DOHH2 (cell line): Measurements from ENCODE around the gene COL13A1.

Experiments used
- H3F3A ChIP-seq: fragments of 200-600 bp; sonication (generic), shearing (Covaris generic); 2 replicates; pipeline ENCODE4 v1.6.0; 2016; ENCODE audit warnings: antibody characterized with exemption, mild to moderate bottlenecking; ENCODE audit not compliant: control insufficient read depth, insufficient read depth
- H3K27ac ChIP-seq: fragments of 200-600 bp; sonication (generic); 2 replicates; pipeline ENCODE4 v1.5.1; 2014; ENCODE audit warnings: low read depth, mild to moderate bottlenecking, low read length, moderate library complexity
- H3K27me3 ChIP-seq: fragments of 200-600 bp; sonication (generic); 2 replicates; pipeline ENCODE4 v1.6.1; 2014; ENCODE audit warnings: mild to moderate bottlenecking, low read length, mixed read lengths; ENCODE audit not compliant: control insufficient read depth
- H3K36me3 ChIP-seq: fragments of 200-600 bp; sonication (generic); 2 replicates; pipeline ENCODE4 v1.6.1; 2014; ENCODE audit warnings: mild to moderate bottlenecking, low read length, moderate library complexity, mixed read lengths; ENCODE audit not compliant: control insufficient read depth
- H3K4me1 ChIP-seq: fragments of 200-600 bp; sonication (generic); 2 replicates; pipeline ENCODE4 v1.6.1; 2014; ENCODE audit warnings: mild to moderate bottlenecking, low read length, mixed read lengths; ENCODE audit not compliant: control insufficient read depth
- H3K4me2 ChIP-seq: fragments of 200-600 bp; sonication (generic); 2 replicates; pipeline ENCODE4 v1.6.0; 2014; ENCODE audit warnings: mild to moderate bottlenecking, low read length, moderate library complexity
- H3K4me3 ChIP-seq: fragments of 200-600 bp; sonication (generic); 2 replicates; pipeline ENCODE4 v1.5.1; 2014; ENCODE audit warnings: mild to moderate bottlenecking, low read length, mixed read lengths
- H3K79me2 ChIP-seq: fragments of 200-600 bp; sonication (generic); 2 replicates; pipeline ENCODE4 v1.6.1; 2014; ENCODE audit warnings: mild to moderate bottlenecking, low read length, mixed read lengths; ENCODE audit not compliant: control insufficient read depth
- H3K9me2 ChIP-seq: fragments of 200-600 bp; sonication (generic); replicated peaks from 2 replicates; pipeline ENCODE4 v1.6.1; 2014; ENCODE audit warnings: mild to moderate bottlenecking, low read length, mixed read lengths; ENCODE audit not compliant: control insufficient read depth
- H3K9me3 ChIP-seq: fragments of 200-600 bp; sonication (generic); 2 replicates; pipeline ENCODE4 v1.6.1; 2014; ENCODE audit warnings: antibody characterized with exemption, low read length, mixed read lengths; ENCODE audit not compliant: control insufficient read depth, insufficient read depth
- H4K20me1 ChIP-seq: fragments of 200-600 bp; sonication (generic); 2 replicates; pipeline ENCODE4 v1.6.0; 2014; ENCODE audit warnings: low read depth, mild to moderate bottlenecking, antibody characterized with exemption, low read length, moderate library complexity; ENCODE audit not compliant: control insufficient read depth, insufficient read depth
- CTCF ChIP-seq: fragments of 200-600 bp; sonication (generic); IDR thresholded peaks from one replicate; pipeline ENCODE4 v1.5.1; 2014; ENCODE audit warnings: antibody characterized with exemption, mild to moderate bottlenecking, low read depth, low read length; ENCODE audit not compliant: poor library complexity, severe bottlenecking
- EZH2phosphoT487 ChIP-seq: fragments of 200-600 bp; sonication (generic); IDR thresholded peaks from 2 replicates; pipeline ENCODE4 v1.6.1; 2017; ENCODE audit warnings: borderline replicate concordance, mild to moderate bottlenecking, antibody characterized with exemption, low read length, moderate library complexity, mixed read lengths

COL13A1 gene

GRCh38 chr10:69901022-69901421 is 99.3 kb downstream of the COL13A1 start:
- TF ChIP-seq CTCF: no peak
- TF ChIP-seq EZH2phosphoT487: no peak
- Histone ChIP-seq H3F3A (no peaks in the 10 kb centered on the region), H3K4me2 (no peak overlapping the region), H3K4me1 (no peaks in the 10 kb centered on the region), H3K9me3 (no peaks in the 10 kb centered on the region), H3K4me3 (no peak overlapping the region), H4K20me1 (no peaks in the 10 kb centered on the region), H3K27me3 (peaks cover 3% of the 10 kb centered on the region; the same call in 1 of the 2 replicates), H3K79me2 (no peaks in the 10 kb centered on the region), H3K9me2 (no peaks in the 10 kb centered on the region), H3K36me3 (no peaks in the 10 kb centered on the region), H3K27ac (no peak overlapping the region)

GRCh38 chr10:69901628-69902505 is 100.2 kb downstream of the COL13A1 start:
- H3K9me3 ChIP-seq: no peaks in the 10 kb centered on the region
- H3K9me2 ChIP-seq: no peaks in the 10 kb centered on the region
- TF ChIP-seq CTCF (peak; percentile 58), EZH2phosphoT487 (no peak)
- H3K4me1 ChIP-seq: no peaks in the 10 kb centered on the region
- no peaks in the 10 kb centered on the region for H4K20me1 ChIP-seq
- no peak overlapping the region for H3K27ac ChIP-seq
- H3K27me3 ChIP-seq: peaks cover 3% of the 10 kb centered on the region; the same call in 1 of the 2 replicates
- no peak overlapping the region for H3K4me2 ChIP-seq
- H3K36me3 ChIP-seq: no peaks in the 10 kb centered on the region
- no peaks in the 10 kb centered on the region for H3K79me2 ChIP-seq
- H3K4me3 ChIP-seq: no peak overlapping the region
- no peaks in the 10 kb centered on the region for H3F3A ChIP-seq

GRCh38 chr10:69902835-69903535 is 101.3 kb downstream of the COL13A1 start:
- TF ChIP-seq EZH2phosphoT487: no peak
- no peak for TF ChIP-seq CTCF
- Histone ChIP-seq H3K9me3 (no peaks in the 10 kb centered on the region), H3K4me1 (no peaks in the 10 kb centered on the region), H3K79me2 (no peaks in the 10 kb centered on the region), H3K4me2 (no peak overlapping the region), H3F3A (no peaks in the 10 kb centered on the region), H4K20me1 (no peaks in the 10 kb centered on the region), H3K27me3 (peaks cover 3% of the 10 kb centered on the region; the same call in 1 of the 2 replicates), H3K27ac (no peak overlapping the region), H3K9me2 (no peaks in the 10 kb centered on the region), H3K4me3 (no peak overlapping the region), H3K36me3 (no peaks in the 10 kb centered on the region)
